Sigmoid colon (tissue), 4 donors: ENCODE data around the gene DIAPH2.

Source experiments
- CTCF ChIP-seq, 4 experiments: fragments of 450-650 bp in 3 of 4; fragments of 200-600 bp in 1 of 4; IDR thresholded peaks; one replicate each; pipeline ENCODE4 v1.5.1; 2016 to 2019; ENCODE audit warnings: antibody characterized with exemption in 4 of 4, mild to moderate bottlenecking in 3 of 4, moderate library complexity in 2 of 4
- POLR2A ChIP-seq, 2 donors: fragments of 450-650 bp; IDR thresholded peaks; one replicate each; pipeline ENCODE4 v1.6.1; 2016; ENCODE audit warnings: antibody characterized with exemption in 2 of 2, mild to moderate bottlenecking in 2 of 2, moderate library complexity in 2 of 2
- POLR2AphosphoS5 ChIP-seq, 4 donors: sonication (generic); formaldehyde crosslinking; IDR thresholded peaks; one replicate each; pipeline ENCODE4 v1.6.1; 2017; ENCODE audit warnings: antibody characterized with exemption in 4 of 4

GRCh38 chrX:96729868-96730643 lies 45.4 kb downstream of the DIAPH2 start:
- no peak for TF ChIP-seq CTCF (IDR thresholded peaks at IDR 0.05)
- TF ChIP-seq POLR2A (IDR thresholded peaks at IDR 0.05), result no peak
- TF ChIP-seq POLR2AphosphoS5 (IDR thresholded peaks at IDR 0.05), result no peak
